ENCODE results near the gene PTPRE.

The PTPRE gene

DNA sequence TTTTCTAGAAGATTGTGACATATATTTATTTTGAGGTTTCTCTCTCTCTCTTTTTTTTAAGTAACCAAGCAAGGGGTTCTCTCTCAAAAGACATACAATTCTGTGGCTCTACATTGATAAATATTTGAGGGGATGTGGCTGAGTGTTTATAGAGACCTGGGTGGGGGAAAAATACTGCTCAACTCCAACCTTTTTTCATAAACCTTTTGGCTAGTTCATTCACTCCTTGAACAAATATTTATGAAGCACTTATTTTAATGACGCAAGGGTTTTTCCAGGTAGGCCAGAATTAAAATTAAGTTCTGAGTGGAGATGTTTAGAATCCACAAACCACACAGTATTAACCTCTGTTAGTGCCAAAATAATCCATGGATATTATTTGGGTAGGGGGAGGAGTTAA, 100.2 kb downstream of the PTPRE start:
- H3K9ac ChIP-seq (ENCODE audit: low read depth, low read length) = no peak overlapping the region
- H3K4me1 ChIP-seq (ENCODE audit: control insufficient read depth, insufficient read depth, low read length) = peaks cover 3% of the 10 kb centered on the region
- no peaks in the 10 kb centered on the region for H3K36me3 ChIP-seq (ENCODE audit: control insufficient read depth, insufficient read depth, low read length)
- H3K9me3 ChIP-seq (ENCODE audit: control insufficient read depth, insufficient read depth, low read length) = no peaks in the 10 kb centered on the region
- H3K4me3 ChIP-seq (ENCODE audit: low read depth, low read length) = no peak overlapping the region
- H3K27me3 ChIP-seq (ENCODE audit: control insufficient read depth, insufficient read depth, low read length) = peaks cover 3% of the 10 kb centered on the region

DNA sequence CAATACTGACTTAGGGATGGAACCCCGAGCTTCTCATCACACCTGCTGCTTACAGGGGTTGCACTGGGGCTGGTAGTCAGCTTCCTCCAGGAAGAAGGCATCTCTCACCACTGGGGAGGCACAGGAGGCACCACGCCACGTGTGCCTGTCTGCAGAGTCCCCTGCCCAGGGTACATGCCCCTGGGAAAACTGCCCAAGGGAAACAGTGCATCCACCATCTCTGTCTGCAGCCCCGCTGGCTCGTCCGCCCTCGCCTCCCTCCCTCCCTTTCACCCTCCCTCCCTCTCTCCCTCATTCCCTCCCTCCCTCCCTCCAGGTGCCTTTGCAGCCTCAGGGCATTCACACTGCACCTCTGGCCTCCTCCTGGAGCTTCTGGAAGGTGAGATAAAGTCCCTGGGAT, 101.1 kb downstream of the PTPRE start:
- Histone ChIP-seq H3K27me3 (ENCODE audit: control insufficient read depth, insufficient read depth, low read length) (peaks cover 3% of the 10 kb centered on the region), H3K9ac (ENCODE audit: low read depth, low read length) (no peak overlapping the region), H3K36me3 (ENCODE audit: control insufficient read depth, insufficient read depth, low read length) (no peaks in the 10 kb centered on the region), H3K4me1 (ENCODE audit: control insufficient read depth, insufficient read depth, low read length) (peaks cover 3% of the 10 kb centered on the region), H3K4me3 (ENCODE audit: low read depth, low read length) (no peak overlapping the region), H3K9me3 (ENCODE audit: control insufficient read depth, insufficient read depth, low read length) (no peaks in the 10 kb centered on the region)

DNA sequence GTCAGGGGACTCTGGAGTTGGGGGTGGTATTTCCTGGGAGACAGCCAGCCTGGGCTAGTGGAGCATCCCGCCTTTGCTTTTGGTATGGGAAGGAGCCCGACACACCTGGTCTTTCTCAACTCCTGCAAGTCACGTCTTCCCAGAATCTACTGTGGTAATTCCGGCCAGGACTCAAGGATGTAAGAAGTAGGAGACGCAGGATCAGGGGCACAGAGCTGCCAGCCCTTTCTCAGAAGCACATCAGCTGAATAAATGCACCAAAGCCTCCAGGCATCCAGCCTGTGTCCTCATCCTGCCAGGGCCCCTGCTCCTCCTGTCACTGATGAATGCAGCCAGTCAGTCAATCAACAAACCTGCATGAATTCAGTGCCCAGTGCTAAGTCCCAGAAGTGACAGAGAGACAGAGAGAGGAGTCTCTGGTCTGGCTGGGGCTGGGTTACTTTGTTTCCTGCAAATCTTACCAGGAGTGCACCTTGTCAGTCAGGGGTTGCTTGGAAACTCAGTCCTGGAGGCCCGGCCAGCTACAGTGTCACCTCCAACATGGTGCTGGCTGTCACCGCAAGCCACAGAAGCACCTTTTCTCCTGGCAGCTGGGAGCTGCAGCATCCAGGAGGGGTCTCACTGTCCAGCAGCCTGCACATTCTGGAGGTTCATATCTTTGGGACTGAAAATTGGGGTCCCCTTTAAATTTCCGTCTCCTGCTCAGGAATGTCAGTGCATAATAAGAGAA, 101.8 kb downstream of the PTPRE start:
- H3K36me3 ChIP-seq (ENCODE audit: control insufficient read depth, insufficient read depth, low read length) = no peaks in the 10 kb centered on the region
- no peaks in the 10 kb centered on the region for H3K9me3 ChIP-seq (ENCODE audit: control insufficient read depth, insufficient read depth, low read length)
- no peak overlapping the region for H3K9ac ChIP-seq (ENCODE audit: low read depth, low read length)
- peaks cover 3% of the 10 kb centered on the region for H3K4me1 ChIP-seq (ENCODE audit: control insufficient read depth, insufficient read depth, low read length)
- no peak overlapping the region for H3K4me3 ChIP-seq (ENCODE audit: low read depth, low read length)
- H3K27me3 ChIP-seq (ENCODE audit: control insufficient read depth, insufficient read depth, low read length) = peaks cover 3% of the 10 kb centered on the region

DNA sequence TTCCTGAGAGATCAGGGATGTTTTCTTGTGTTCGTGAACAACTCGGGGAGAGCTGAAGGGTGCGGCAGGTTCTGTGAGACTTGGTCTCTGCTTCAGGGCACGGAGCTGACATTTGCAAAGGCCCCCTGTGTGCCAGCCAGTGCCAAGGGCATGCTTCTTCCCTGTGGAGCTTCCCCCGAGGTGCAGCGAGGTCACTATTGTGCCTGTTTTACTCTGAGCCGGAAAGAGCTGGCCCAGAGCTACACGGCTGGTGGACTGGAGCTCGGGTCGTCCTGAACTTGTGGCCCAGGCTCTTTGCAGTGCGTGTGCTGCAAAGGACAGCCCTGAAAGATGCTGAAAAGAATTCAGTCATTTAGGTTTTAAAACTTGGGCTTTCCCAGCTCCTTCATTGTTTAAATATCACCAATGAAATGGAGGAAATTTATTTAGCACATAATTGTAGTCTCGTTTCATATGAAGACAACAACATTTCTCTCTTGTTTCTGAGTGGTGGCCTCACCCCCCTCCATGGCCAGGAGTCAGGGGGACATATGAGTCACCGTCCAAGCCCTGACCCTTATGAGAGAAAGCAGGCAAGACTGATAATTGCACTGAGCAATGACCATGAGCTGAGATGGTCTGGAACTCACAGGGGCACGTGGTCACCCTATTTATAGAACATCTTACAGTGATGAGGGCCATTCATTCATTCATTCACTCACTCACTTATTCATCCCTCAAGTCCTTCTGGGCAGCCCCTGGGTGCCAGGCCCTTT, 102.6 kb downstream of the PTPRE start:
- Histone ChIP-seq H3K4me1 (ENCODE audit: control insufficient read depth, insufficient read depth, low read length) (peaks cover 3% of the 10 kb centered on the region), H3K9me3 (ENCODE audit: control insufficient read depth, insufficient read depth, low read length) (no peaks in the 10 kb centered on the region), H3K9ac (ENCODE audit: low read depth, low read length) (no peak overlapping the region), H3K4me3 (ENCODE audit: low read depth, low read length) (no peak overlapping the region), H3K27me3 (ENCODE audit: control insufficient read depth, insufficient read depth, low read length) (peaks cover 3% of the 10 kb centered on the region), H3K36me3 (ENCODE audit: control insufficient read depth, insufficient read depth, low read length) (no peaks in the 10 kb centered on the region)

DNA sequence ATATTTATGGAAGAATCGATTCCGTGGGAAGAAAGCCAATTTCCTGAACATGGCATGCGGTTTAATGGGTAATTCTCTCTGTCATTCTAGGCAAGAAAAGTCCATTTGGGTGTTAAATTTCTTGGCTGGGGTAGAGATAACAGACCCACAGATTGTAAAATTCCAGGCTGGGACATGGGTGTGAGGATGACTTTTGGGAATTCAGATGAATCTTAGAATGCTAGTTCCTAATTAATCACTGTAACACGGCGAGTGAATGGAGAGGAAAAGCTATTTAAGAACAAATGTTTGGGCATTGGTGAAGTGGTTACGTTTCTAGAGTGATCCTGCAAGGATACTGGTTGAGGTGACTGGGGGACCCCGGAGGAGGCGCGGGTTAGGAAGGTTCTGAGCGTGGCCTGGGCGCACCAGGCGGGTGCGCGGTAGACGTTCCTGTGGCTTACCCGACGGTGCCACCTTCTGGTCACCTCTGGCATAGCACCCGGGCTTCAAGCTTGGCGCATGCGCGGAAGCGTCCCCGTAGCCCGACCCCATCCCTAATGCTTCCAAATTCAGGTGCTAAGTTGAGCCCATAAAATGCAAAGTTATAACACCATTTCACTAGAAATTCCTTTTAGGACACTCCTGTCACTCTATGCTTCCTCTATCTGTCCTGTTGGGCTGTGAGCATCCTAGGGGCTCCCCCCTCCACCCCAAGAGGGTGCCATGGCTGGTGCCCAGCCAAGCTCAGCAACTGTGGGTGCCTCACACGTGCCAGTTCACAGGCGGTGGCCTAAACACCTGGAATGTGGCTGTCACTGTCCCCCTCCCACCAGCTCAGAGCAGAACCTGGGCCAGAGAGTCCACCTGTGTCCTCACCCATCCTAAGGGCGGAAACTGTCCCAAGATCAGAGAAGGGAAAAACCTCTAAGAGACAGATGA, 104.4 kb downstream of the PTPRE start:
- Histone ChIP-seq H3K9me3 (ENCODE audit: control insufficient read depth, insufficient read depth, low read length) (no peaks in the 10 kb centered on the region), H3K36me3 (ENCODE audit: control insufficient read depth, insufficient read depth, low read length) (no peaks in the 10 kb centered on the region), H3K9ac (ENCODE audit: low read depth, low read length) (no peak overlapping the region), H3K27me3 (ENCODE audit: control insufficient read depth, insufficient read depth, low read length) (peaks cover 3% of the 10 kb centered on the region), H3K4me3 (ENCODE audit: low read depth, low read length) (no peak overlapping the region), H3K4me1 (ENCODE audit: control insufficient read depth, insufficient read depth, low read length) (peaks cover 3% of the 10 kb centered on the region)

DNA sequence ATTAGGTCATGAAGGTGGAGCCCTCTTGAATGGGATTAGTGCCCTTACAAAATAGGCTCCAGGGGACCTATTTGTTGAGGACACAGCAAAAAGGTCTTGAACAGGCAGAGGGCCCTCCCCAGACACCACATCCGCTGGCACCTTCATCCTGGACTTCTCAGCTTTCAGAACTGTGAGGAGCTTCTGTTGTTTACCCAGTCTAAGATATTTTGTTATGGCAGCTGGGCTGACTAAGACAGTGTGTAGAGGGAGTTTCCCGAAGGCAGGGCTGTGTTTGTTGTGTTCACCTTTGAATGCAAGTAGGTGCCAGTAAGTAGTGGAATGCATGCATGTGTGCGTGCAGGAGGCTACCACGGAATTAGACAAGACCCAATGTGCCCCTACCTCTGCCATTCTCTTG, 106.7 kb downstream of the PTPRE start:
- H3K27me3 ChIP-seq (ENCODE audit: control insufficient read depth, insufficient read depth, low read length) = peaks cover 3% of the 10 kb centered on the region
- H3K36me3 ChIP-seq (ENCODE audit: control insufficient read depth, insufficient read depth, low read length) = no peaks in the 10 kb centered on the region
- H3K9ac ChIP-seq (ENCODE audit: low read depth, low read length) = no peak overlapping the region
- no peaks in the 10 kb centered on the region for H3K4me1 ChIP-seq (ENCODE audit: control insufficient read depth, insufficient read depth, low read length)
- no peak overlapping the region for H3K4me3 ChIP-seq (ENCODE audit: low read depth, low read length)
- H3K9me3 ChIP-seq (ENCODE audit: control insufficient read depth, insufficient read depth, low read length) = no peaks in the 10 kb centered on the region

DNA sequence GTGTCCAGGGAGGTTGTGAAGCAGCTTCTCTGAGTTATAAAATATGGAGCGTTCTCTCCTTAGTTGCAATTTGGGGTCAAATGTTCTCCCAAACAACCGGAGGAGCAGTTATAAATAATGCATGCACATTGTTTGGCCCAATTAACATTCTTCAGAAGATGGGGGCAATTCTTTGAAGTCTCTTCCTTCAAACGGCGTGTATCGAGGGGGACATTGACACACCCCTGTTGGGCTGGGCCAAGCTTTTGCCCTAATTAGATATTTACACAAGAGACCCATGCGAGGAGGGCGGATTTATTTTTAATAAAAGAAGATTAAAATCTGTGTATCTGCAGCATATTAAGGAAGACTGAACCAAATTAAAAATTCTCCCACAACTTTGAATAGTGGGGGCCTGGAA, 107.3 kb downstream of the PTPRE start:
- H3K4me1 ChIP-seq (ENCODE audit: control insufficient read depth, insufficient read depth, low read length) = no peaks in the 10 kb centered on the region
- no peak overlapping the region for H3K4me3 ChIP-seq (ENCODE audit: low read depth, low read length)
- H3K9ac ChIP-seq (ENCODE audit: low read depth, low read length) = no peak overlapping the region
- H3K27me3 ChIP-seq (ENCODE audit: control insufficient read depth, insufficient read depth, low read length) = peaks cover 3% of the 10 kb centered on the region
- H3K36me3 ChIP-seq (ENCODE audit: control insufficient read depth, insufficient read depth, low read length) = no peaks in the 10 kb centered on the region
- H3K9me3 ChIP-seq (ENCODE audit: control insufficient read depth, insufficient read depth, low read length) = no peaks in the 10 kb centered on the region

DNA sequence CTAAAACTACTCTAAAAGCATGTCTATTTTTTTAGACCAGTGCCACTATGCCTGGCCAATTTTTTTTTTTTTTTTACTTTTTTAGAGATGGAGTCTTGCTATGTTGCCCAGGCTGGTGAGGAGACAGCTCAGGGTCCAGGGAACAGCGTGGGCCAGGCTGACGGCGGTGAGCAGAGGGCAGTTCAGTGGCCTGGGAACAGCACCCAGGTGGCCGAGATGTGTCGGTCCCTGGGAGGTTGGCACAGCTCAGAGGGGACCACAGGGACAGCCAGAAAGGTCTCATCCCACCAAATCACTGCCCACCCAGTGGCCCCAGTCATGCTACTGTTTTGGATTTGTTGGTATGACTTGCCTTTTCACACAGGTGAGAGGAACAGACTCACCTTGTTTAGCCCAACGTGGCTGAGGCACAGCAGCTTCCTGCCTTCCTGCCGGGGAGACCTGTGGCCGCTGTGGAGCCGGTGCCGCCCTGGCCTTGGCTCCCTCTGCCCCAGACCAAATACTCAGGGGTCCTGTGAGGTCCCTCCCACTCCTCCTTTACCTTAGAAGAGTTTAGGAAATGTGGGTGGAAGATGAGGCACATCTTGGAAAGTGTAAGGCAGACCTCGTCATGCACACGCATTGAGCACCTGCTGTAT, 109.6 kb downstream of the PTPRE start:
- H3K9ac ChIP-seq (ENCODE audit: low read depth, low read length) = no peak overlapping the region
- no peaks in the 10 kb centered on the region for H3K9me3 ChIP-seq (ENCODE audit: control insufficient read depth, insufficient read depth, low read length)
- no peaks in the 10 kb centered on the region for H3K27me3 ChIP-seq (ENCODE audit: control insufficient read depth, insufficient read depth, low read length)
- no peak overlapping the region for H3K4me3 ChIP-seq (ENCODE audit: low read depth, low read length)
- H3K4me1 ChIP-seq (ENCODE audit: control insufficient read depth, insufficient read depth, low read length) = no peaks in the 10 kb centered on the region
- H3K36me3 ChIP-seq (ENCODE audit: control insufficient read depth, insufficient read depth, low read length) = no peaks in the 10 kb centered on the region

DNA sequence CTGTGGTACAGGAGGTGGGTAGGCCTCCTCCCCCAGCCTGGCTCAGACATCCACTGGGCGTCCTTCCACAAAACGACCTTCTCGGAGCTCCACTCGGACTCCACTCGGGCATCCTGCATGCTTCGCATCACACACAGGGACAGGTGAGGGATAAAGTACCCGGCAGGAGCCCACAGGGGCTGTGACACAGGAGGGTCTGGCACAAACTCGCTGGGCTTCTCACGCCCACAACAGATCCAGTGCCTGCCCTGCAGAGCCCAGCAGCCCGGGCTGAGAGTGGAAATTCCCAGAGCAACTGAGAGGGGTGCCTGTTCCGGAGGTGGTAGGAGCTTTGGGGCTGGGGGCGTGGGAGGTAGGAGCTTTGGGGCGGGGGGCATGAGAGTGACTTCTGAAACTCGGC, 110.9 kb downstream of the PTPRE start:
- no peak overlapping the region for H3K9ac ChIP-seq (ENCODE audit: low read depth, low read length)
- no peaks in the 10 kb centered on the region for H3K9me3 ChIP-seq (ENCODE audit: control insufficient read depth, insufficient read depth, low read length)
- H3K27me3 ChIP-seq (ENCODE audit: control insufficient read depth, insufficient read depth, low read length) = no peaks in the 10 kb centered on the region
- no peaks in the 10 kb centered on the region for H3K4me1 ChIP-seq (ENCODE audit: control insufficient read depth, insufficient read depth, low read length)
- H3K36me3 ChIP-seq (ENCODE audit: control insufficient read depth, insufficient read depth, low read length) = no peaks in the 10 kb centered on the region
- H3K4me3 ChIP-seq (ENCODE audit: low read depth, low read length) = no peak overlapping the region

DNA sequence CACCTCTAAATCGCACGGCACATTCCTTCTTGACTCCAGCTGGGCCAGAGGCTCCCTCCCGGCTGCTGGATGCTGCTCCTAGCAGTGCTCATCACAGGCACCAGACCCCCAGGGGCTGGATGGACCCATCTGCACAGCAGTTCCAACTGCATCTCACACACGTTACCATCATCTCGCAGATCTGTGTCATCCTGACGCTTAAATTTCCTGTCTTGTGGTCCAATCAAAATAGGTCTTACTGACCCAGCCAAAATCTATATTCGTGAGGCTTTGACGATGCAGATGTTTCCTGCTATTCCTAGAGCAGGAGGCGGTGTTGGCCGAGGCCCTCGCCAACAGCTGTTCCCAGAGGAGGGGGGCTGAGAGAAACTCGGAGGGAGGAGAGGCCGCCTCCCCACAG, 111.3 kb downstream of the PTPRE start:
- Histone ChIP-seq H3K9ac (ENCODE audit: low read depth, low read length) (no peak overlapping the region), H3K4me3 (ENCODE audit: low read depth, low read length) (no peak overlapping the region), H3K9me3 (ENCODE audit: control insufficient read depth, insufficient read depth, low read length) (no peaks in the 10 kb centered on the region), H3K27me3 (ENCODE audit: control insufficient read depth, insufficient read depth, low read length) (no peaks in the 10 kb centered on the region), H3K4me1 (ENCODE audit: control insufficient read depth, insufficient read depth, low read length) (no peaks in the 10 kb centered on the region), H3K36me3 (ENCODE audit: control insufficient read depth, insufficient read depth, low read length) (no peaks in the 10 kb centered on the region)

DNA sequence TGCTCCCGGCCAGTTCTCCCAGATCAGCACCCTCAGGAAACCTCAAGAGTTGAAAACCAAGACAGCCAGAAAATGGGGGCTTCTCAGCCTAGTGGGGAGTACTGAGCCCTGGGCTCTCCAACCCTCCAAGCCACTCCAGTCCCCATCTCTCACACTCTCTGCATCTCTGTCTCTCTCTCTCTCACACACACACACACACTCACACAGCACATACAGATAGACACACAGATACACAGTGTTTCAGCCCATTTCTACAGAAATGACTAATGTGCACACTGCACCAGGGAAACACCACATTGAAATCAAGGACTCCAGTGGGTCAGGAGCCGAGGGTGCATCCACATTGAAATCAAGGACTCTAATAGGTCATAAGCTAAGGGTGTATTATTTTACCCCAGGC, 111.8 kb downstream of the PTPRE start:
- H3K27me3 ChIP-seq (ENCODE audit: control insufficient read depth, insufficient read depth, low read length) = no peaks in the 10 kb centered on the region
- H3K36me3 ChIP-seq (ENCODE audit: control insufficient read depth, insufficient read depth, low read length) = no peaks in the 10 kb centered on the region
- H3K9me3 ChIP-seq (ENCODE audit: control insufficient read depth, insufficient read depth, low read length) = no peaks in the 10 kb centered on the region
- no peak overlapping the region for H3K9ac ChIP-seq (ENCODE audit: low read depth, low read length)
- no peak overlapping the region for H3K4me3 ChIP-seq (ENCODE audit: low read depth, low read length)
- no peaks in the 10 kb centered on the region for H3K4me1 ChIP-seq (ENCODE audit: control insufficient read depth, insufficient read depth, low read length)
